ENCODE measurements around the gene AVL9. TPM values are rescaled to one million over a fixed set of nuclear protein-coding genes. Genes with fewer than 3 reads are reported as not detected.

Gene AVL9
- total RNA-seq, 1 experiment from 2014 or later: 86.6 TPM

DNA sequence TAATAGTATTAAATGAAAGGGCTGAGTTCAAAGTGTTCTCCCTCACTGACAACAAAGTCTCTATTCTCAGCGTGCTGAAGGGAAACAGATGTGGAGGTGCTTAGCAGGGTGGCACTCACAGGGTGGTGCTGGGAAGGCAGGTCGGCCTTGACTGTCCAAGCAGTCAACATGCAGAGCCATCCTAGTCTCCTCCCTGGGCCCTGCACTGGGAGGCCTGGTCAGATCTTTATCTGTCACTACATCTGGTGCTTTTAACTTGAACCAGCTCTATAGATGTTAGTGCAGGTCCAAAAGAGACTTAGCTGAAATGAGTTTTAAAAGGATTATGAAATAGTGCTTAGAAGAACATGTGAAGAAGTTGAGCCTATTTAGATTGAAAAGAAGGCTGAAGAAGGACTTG, 82.1 kb downstream of the AVL9 start:
- TF ChIP-seq, protein P1, sequence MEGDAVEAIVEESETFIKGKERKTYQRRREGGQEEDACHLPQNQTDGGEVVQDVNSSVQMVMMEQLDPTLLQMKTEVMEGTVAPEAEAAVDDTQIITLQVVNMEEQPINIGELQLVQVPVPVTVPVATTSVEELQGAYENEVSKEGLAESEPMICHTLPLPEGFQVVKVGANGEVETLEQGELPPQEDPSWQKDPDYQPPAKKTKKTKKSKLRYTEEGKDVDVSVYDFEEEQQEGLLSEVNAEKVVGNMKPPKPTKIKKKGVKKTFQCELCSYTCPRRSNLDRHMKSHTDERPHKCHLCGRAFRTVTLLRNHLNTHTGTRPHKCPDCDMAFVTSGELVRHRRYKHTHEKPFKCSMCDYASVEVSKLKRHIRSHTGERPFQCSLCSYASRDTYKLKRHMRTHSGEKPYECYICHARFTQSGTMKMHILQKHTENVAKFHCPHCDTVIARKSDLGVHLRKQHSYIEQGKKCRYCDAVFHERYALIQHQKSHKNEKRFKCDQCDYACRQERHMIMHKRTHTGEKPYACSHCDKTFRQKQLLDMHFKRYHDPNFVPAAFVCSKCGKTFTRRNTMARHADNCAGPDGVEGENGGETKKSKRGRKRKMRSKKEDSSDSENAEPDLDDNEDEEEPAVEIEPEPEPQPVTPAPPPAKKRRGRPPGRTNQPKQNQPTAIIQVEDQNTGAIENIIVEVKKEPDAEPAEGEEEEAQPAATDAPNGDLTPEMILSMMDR (IDR thresholded peaks at IDR 0.05; ENCODE audit: unreplicated experiment): no peak
- Mint-ChIP-seq H3K4me1 (ENCODE audit: low read depth, unreplicated experiment) (peaks cover 8% of the 10 kb centered on the region), H3K36me3 (ENCODE audit: insufficient read depth, unreplicated experiment) (peaks cover 80% of the 10 kb centered on the region), H3K27ac (ENCODE audit: unreplicated experiment) (peak overlapping the region; percentile 64), H3K27me3 (ENCODE audit: unreplicated experiment) (no peaks in the 10 kb centered on the region), H3K4me3 (ENCODE audit: low read depth, unreplicated experiment) (no peak overlapping the region), H3K9me3 (ENCODE audit: low read depth, unreplicated experiment) (no peaks in the 10 kb centered on the region)
- intact Hi-C loops (cut with micrococcal nuclease; ENCODE audit: unreplicated experiment): no loop called here
- DNase-seq: no peak
- BruUV-seq (replicated peaks): no TSS peak
- CTCF ChIA-PET: no interaction called here

DNA sequence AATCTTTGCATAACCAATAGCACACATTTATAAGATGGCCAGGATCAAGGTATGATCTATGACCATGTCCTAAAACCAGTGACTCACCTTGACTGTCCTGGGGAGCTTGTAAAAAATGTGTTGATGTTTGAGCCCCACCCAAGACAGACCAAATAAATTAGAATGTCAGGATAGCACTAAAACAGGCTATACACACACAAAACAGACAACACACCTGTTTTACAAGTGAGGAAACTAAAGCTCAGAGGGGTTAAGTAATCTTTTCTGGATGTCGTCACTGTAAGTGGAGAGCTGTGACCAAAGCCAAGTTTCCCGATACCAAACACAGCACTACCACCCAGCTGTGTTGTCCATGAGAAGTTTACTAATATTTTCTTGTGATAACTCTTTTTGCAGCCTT, 84.5 kb downstream of the AVL9 start:
- intact Hi-C loops (cut with micrococcal nuclease; ENCODE audit: unreplicated experiment): no loop called here
- H3K9me3 Mint-ChIP-seq (ENCODE audit: low read depth, unreplicated experiment): no peaks in the 10 kb centered on the region

DNA sequence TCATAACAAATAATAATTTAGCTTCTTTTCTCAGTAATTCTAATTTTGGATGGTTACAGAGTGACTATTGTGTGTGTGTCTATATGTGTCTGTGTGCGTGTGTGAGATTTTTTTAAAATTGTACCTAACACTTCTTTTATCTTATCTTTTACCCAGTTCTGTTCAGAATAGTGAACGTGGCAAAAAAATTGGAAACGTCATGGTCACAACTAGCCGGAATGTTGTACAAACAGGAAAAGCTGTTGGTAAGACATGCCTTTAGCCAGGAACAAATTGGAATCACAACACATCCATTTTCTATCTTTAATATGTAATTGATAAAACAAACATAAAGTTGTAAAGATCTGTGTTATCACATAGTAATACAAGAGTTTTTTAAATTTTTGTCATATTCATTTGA, 85.4 kb downstream of the AVL9 start:
- no TSS peak for BruUV-seq (replicated peaks)
- peaks cover 80% of the 10 kb centered on the region for H3K36me3 Mint-ChIP-seq (ENCODE audit: insufficient read depth, unreplicated experiment)
- intact Hi-C loops (cut with micrococcal nuclease; ENCODE audit: unreplicated experiment): no loop called here

More for the DNA sequence above, 84.5 kb downstream of the AVL9 start:
- Mint-ChIP-seq H3K4me1 (ENCODE audit: low read depth, unreplicated experiment) (peaks cover 8% of the 10 kb centered on the region), H3K27ac (ENCODE audit: unreplicated experiment) (no peak overlapping the region), H3K36me3 (ENCODE audit: insufficient read depth, unreplicated experiment) (peaks cover 80% of the 10 kb centered on the region), H3K27me3 (ENCODE audit: unreplicated experiment) (no peaks in the 10 kb centered on the region), H3K4me3 (ENCODE audit: low read depth, unreplicated experiment) (no peak overlapping the region)
- no peak for DNase-seq
- TF ChIP-seq, protein P1 (IDR thresholded peaks at IDR 0.05; ENCODE audit: unreplicated experiment): no peak
- CTCF ChIA-PET: no interaction called here
- BruUV-seq (replicated peaks): no TSS peak

DNA sequence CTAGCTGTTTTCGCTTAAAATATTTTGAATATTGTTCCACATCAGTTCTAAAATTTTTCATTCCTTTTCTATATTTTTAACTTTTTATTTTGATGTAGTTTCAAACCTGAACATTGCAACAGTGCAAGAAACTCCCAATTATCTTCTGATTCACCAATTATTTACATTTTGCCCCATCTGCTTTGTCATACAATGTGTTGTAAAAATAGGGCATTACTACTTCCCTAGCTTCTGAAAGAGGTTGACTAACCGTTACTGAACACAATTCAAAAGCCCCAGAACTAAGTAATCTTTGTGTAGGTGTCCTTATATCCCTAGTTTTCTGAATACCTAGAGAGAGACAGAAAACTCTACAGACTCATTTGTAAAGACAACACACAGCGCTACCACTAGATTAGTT, 86.7 kb downstream of the AVL9 start:
- CTCF ChIA-PET: no interaction called here
- no peaks in the 10 kb centered on the region for H3K27me3 Mint-ChIP-seq (ENCODE audit: unreplicated experiment)
- intact Hi-C loops (cut with micrococcal nuclease; ENCODE audit: unreplicated experiment): no loop called here
- BruUV-seq (replicated peaks): no TSS peak
- DNase-seq: no peak
- TF ChIP-seq, protein P1 (IDR thresholded peaks at IDR 0.05; ENCODE audit: unreplicated experiment): no peak
- peaks cover 15% of the 10 kb centered on the region for H3K4me1 Mint-ChIP-seq (ENCODE audit: low read depth, unreplicated experiment)
- no peak overlapping the region for H3K27ac Mint-ChIP-seq (ENCODE audit: unreplicated experiment)
- peaks cover 84% of the 10 kb centered on the region for H3K36me3 Mint-ChIP-seq (ENCODE audit: insufficient read depth, unreplicated experiment)
- H3K9me3 Mint-ChIP-seq (ENCODE audit: low read depth, unreplicated experiment): no peaks in the 10 kb centered on the region
- no peak overlapping the region for H3K4me3 Mint-ChIP-seq (ENCODE audit: low read depth, unreplicated experiment)

More for the DNA sequence above, 85.4 kb downstream of the AVL9 start:
- TF ChIP-seq, protein P1 (IDR thresholded peaks at IDR 0.05; ENCODE audit: unreplicated experiment): no peak
- Mint-ChIP-seq H3K9me3 (ENCODE audit: low read depth, unreplicated experiment) (no peaks in the 10 kb centered on the region), H3K4me3 (ENCODE audit: low read depth, unreplicated experiment) (no peak overlapping the region), H3K4me1 (ENCODE audit: low read depth, unreplicated experiment) (peaks cover 8% of the 10 kb centered on the region), H3K27ac (ENCODE audit: unreplicated experiment) (no peak overlapping the region), H3K27me3 (ENCODE audit: unreplicated experiment) (no peaks in the 10 kb centered on the region)
- no peak for DNase-seq
- CTCF ChIA-PET: no interaction called here
